Fibroblast of lung (primary cell): ENCODE measurements around the gene GABRD. TPM values are rescaled to one million over a fixed set of nuclear protein-coding genes. Genes with fewer than 3 reads are reported as not detected.

Experiments
- DNase-seq, 2 donors: peaks; one replicate each; pipeline versions ENCODE4 v3.0.0 to v3.0.0-alpha.2; 2010; ENCODE audit warnings: low read depth in 2 of 2
- H2AFZ ChIP-seq: 2 replicates; pipeline ENCODE4 v1.5.1; 2012; ENCODE audit warnings: low read length, control low read depth, inconsistent platforms
- H3K27ac ChIP-seq: 2 replicates; pipeline ENCODE4 v1.5.1; 2011; ENCODE audit warnings: low read length, control low read depth; ENCODE audit not compliant: insufficient read depth
- H3K27me3 ChIP-seq: 2 replicates; pipeline ENCODE4 v1.5.1; 2011; ENCODE audit warnings: mild to moderate bottlenecking, low read length; ENCODE audit not compliant: control insufficient read depth, insufficient read depth
- H3K36me3 ChIP-seq: 2 replicates; pipeline ENCODE4 v1.5.1; 2011; ENCODE audit warnings: low read length; ENCODE audit not compliant: control insufficient read depth, insufficient read depth
- H3K4me1 ChIP-seq: 2 replicates; pipeline ENCODE4 v1.5.1; 2011; ENCODE audit warnings: low read length; ENCODE audit not compliant: control insufficient read depth, insufficient read depth; ENCODE audit errors: extremely low read depth
- H3K4me2 ChIP-seq: 2 replicates; pipeline ENCODE4 v1.5.1; 2011; ENCODE audit warnings: low read length, control low read depth; ENCODE audit not compliant: insufficient read depth; ENCODE audit errors: extremely low read depth
- H3K4me3 ChIP-seq, 4 experiments: fragments of 200-600 bp in 1 of 4; sonication (generic) in 1 of 4; replicated peaks in 1 of 4; 2 replicates each; pipeline ENCODE4 v1.5.1; 2011 to 2016; ENCODE audit warnings: low read length in 4 of 4, low read depth in 3 of 4, mild to moderate bottlenecking in 3 of 4, control low read depth in 2 of 4, inconsistent platforms in 1 of 4, mixed read lengths in 1 of 4; ENCODE audit not compliant: insufficient read depth in 1 of 4; ENCODE audit errors: control extremely low read depth in 1 of 4
- H3K79me2 ChIP-seq: 2 replicates; pipeline ENCODE4 v1.5.1; 2012; ENCODE audit warnings: mild to moderate bottlenecking, low read length, inconsistent platforms; ENCODE audit not compliant: control insufficient read depth, insufficient read depth
- H3K9ac ChIP-seq: 2 replicates; pipeline ENCODE4 v1.5.1; 2011; ENCODE audit warnings: mild to moderate bottlenecking, low read length, control low read depth; ENCODE audit not compliant: insufficient read depth
- H3K9me3 ChIP-seq: 2 replicates; pipeline ENCODE4 v1.5.1; 2012; ENCODE audit warnings: low read depth, low read length; ENCODE audit not compliant: control insufficient read depth, insufficient read depth
- H4K20me1 ChIP-seq: 2 replicates; pipeline ENCODE4 v1.5.1; 2011; ENCODE audit warnings: low read length; ENCODE audit not compliant: control insufficient read depth, insufficient read depth; ENCODE audit errors: extremely low read depth
- CTCF ChIP-seq, 2 donors: IDR thresholded peaks in 1 of 2; conservative IDR thresholded peaks in 1 of 2; 1 replicate in 1 of 2; 2 replicates in 1 of 2; pipeline ENCODE4 v1.5.1; 2011 to 2012; ENCODE audit warnings: low read length in 2 of 2, control low read depth in 1 of 2, inconsistent platforms in 1 of 2, low read depth in 1 of 2, mild to moderate bottlenecking in 1 of 2
- EZH2 ChIP-seq: IDR thresholded peaks from 2 replicates; pipeline ENCODE4 v1.5.1; 2012; ENCODE audit warnings: low read length, control low read depth, mild to moderate bottlenecking; ENCODE audit errors: missing control alignments
- polyA plus RNA-seq, 2 donors: library from polyadenylated mRNA; depleted of rRNA in 1 of 2; stranded (reverse) in 1 of 2; unstranded in 1 of 2; fragments of >200 nt; gene quantifications; 2 replicates each; pipeline ENCODE4 v1.2.1, GENCODE V29; 2011 to 2012; ENCODE audit warnings: missing spikeins in 1 of 2
- total RNA-seq: library from RNA; depleted of rRNA; stranded (reverse); fragments of >200 nt; gene quantifications from 2 replicates; pipeline ENCODE4 v1.2.1, GENCODE V29; 2014

GABRD gene
- total and polyA plus RNA-seq, 2 donors (not counting 1 experiment from before 2014, with no cell fraction given): not detected

- no peaks in the 10 kb centered on the region for H3K4me1 ChIP-seq
- H3K27ac ChIP-seq: no peak overlapping the region
- no peaks in the 10 kb centered on the region for H3K9me3 ChIP-seq
- no peak for TF ChIP-seq CTCF (conservative IDR thresholded peaks at IDR 0.05 in 1 of 2, IDR thresholded peaks at IDR 0.05 in 1 of 2; ENCODE audit: low read depth in 1 of 2, low read length in 2 of 2)
- TF ChIP-seq EZH2: no peak
- H3K79me2 ChIP-seq: no peaks in the 10 kb centered on the region
- no peak for DNase-seq
- no peaks in the 10 kb centered on the region for H3K36me3 ChIP-seq
- peaks cover 4% of the 10 kb centered on the region for H3K27me3 ChIP-seq
- no peak overlapping the region for H3K4me3 ChIP-seq
- H4K20me1 ChIP-seq: no peaks in the 10 kb centered on the region
- H3K4me2 ChIP-seq: no peak overlapping the region
- no peak overlapping the region for H3K9ac ChIP-seq
- H2AFZ ChIP-seq: no peak overlapping the region
Measured at GRCh38 chr1:2056955-2057590, 37.9 kb downstream of the GABRD start.

DNA sequence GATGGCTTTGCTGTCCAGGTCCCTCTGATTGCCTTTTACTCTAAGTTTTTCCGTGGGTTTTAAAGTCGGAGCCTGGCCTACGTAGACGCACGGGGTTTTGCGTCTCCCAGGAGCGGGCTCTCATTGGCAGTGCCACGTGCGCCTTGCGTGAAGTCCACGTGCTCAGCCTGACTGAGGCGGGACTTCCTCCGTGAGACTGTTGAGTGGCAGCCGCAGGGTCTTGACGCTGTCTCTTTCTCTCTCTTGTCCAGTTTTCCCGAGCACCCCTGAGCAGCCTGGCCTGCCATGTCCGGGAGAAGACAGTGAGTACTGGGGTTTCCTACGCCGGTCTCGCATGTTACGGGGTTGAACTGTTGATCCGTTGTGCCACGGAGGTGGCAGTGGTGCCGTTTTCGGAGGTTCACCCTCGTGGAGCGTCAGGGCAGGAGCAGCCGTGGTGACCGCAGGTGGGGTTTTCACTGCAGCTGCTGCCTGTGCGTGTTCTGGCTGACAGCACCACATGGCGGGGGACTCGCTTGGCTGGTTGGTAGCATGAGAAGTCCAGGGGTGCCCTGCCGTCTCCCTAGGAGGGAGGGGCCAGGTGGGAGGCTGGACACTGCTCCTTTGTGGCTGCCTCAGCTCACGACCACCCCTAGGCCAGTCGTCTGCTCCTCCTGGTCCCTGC lies 40.3 kb downstream of the GABRD start:
- H3K79me2 ChIP-seq: no peaks in the 10 kb centered on the region
- no peak overlapping the region for H2AFZ ChIP-seq
- no peak overlapping the region for H3K9ac ChIP-seq
- H3K27me3 ChIP-seq: no peaks in the 10 kb centered on the region
- TF ChIP-seq EZH2: no peak
- TF ChIP-seq CTCF (conservative IDR thresholded peaks at IDR 0.05 in 1 of 2, IDR thresholded peaks at IDR 0.05 in 1 of 2; ENCODE audit: low read depth in 1 of 2, low read length in 2 of 2): no peak
- H3K4me2 ChIP-seq: no peak overlapping the region
- H4K20me1 ChIP-seq: no peaks in the 10 kb centered on the region
- H3K27ac ChIP-seq: no peak overlapping the region
- H3K4me3 ChIP-seq: no peak overlapping the region
- DNase-seq: no peak
- H3K9me3 ChIP-seq: no peaks in the 10 kb centered on the region
- H3K4me1 ChIP-seq: no peaks in the 10 kb centered on the region
- no peaks in the 10 kb centered on the region for H3K36me3 ChIP-seq

DNA sequence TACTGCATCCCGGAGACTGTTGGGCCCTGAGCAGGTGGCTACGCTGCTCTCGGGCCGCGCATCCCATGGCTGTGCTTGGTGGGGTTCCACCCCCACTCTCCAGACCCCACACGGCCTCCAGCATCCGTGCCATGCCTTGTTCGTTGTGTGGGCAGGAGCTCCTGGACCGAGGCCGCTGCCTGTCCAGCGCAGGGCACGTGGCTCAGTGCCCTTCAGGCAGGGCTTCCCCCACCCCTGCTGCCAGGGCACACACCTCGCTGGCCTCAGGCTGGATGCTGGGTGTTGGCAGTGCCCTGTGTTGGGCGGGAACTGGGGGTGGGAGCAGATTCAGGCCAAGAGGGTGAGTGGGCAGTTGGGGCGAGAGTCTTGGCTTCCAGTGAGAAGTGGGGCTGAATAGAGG lies 40.9 kb downstream of the GABRD start:
- Histone ChIP-seq H3K9ac (no peak overlapping the region), H3K36me3 (no peaks in the 10 kb centered on the region), H3K4me1 (no peaks in the 10 kb centered on the region), H3K4me2 (no peak overlapping the region), H3K79me2 (no peaks in the 10 kb centered on the region), H3K27me3 (no peaks in the 10 kb centered on the region), H3K27ac (no peak overlapping the region), H3K9me3 (no peaks in the 10 kb centered on the region), H2AFZ (no peak overlapping the region), H3K4me3 (no peak overlapping the region), H4K20me1 (no peaks in the 10 kb centered on the region)
- TF ChIP-seq EZH2: no peak
- no peak for TF ChIP-seq CTCF (conservative IDR thresholded peaks at IDR 0.05 in 1 of 2, IDR thresholded peaks at IDR 0.05 in 1 of 2; ENCODE audit: low read depth in 1 of 2, low read length in 2 of 2)
- DNase-seq: no peak
